Skeletal muscle tissue (tissue), 4 donors: ENCODE results near the gene SCD5. TPM values are rescaled to one million over a fixed set of nuclear protein-coding genes. Genes with fewer than 3 reads are reported as not detected.

Source experiments
- H3K27ac ChIP-seq: one replicate; pipeline ENCODE4 v1.7.0; 2013; ENCODE audit warnings: mild to moderate bottlenecking, low read depth, low read length, inconsistent platforms
- H3K27me3 ChIP-seq, 3 donors: one replicate each; pipeline ENCODE4 v1.7.0; 2013; ENCODE audit warnings: low read length in 3 of 3; ENCODE audit not compliant: control insufficient read depth in 3 of 3, insufficient read depth in 3 of 3
- H3K36me3 ChIP-seq, 3 donors: one replicate each; pipeline ENCODE4 v1.7.0; 2013; ENCODE audit warnings: low read length in 3 of 3; ENCODE audit not compliant: control insufficient read depth in 3 of 3, insufficient read depth in 3 of 3
- H3K4me1 ChIP-seq, 3 donors: one replicate each; pipeline ENCODE4 v1.7.0; 2013; ENCODE audit warnings: low read length in 3 of 3, mild to moderate bottlenecking in 3 of 3; ENCODE audit not compliant: control insufficient read depth in 3 of 3, insufficient read depth in 3 of 3
- H3K4me3 ChIP-seq, 3 donors: one replicate each; pipeline ENCODE4 v1.7.0; 2013; ENCODE audit warnings: low read length in 3 of 3
- H3K9ac ChIP-seq, 3 donors: one replicate each; pipeline ENCODE4 v1.7.0; 2013; ENCODE audit warnings: low read length in 3 of 3, mild to moderate bottlenecking in 3 of 3, moderate library complexity in 2 of 3, low read depth in 1 of 3
- H3K9me3 ChIP-seq, 3 donors: one replicate each; pipeline ENCODE4 v1.7.0; 2013; ENCODE audit warnings: low read length in 3 of 3; ENCODE audit not compliant: control insufficient read depth in 3 of 3
- total RNA-seq: library from RNA; depleted of rRNA; stranded (reverse); fragments of >200 nt; gene quantifications from one replicate; pipeline ENCODE4 v1.2.3, GENCODE V29; 2014
- donor health status: Osteomylitis.

Gene SCD5
- total RNA-seq, 1 donor from 2014 or later, result 9.4 TPM

DNA sequence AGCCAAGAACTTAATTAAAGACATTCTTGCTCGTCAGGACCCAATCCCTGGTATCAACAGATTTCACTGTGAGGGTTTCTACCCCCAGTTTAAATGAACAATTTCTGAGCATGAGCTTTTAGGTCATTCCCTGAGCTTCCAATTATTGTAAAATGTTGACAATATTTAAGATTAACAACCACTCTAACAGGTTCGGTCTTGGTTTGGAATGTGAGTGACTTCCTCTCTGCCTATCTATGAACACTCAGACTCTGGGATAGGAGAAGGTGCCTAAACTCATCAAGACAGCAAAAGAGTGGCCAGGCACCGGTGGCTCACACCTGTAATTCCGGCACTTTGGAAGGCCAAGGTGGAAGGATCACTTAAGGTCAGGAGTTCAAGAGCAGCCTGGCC is 153.9 kb downstream of the SCD5 start:
- no peak overlapping the region for H3K9ac ChIP-seq
- no peaks in the 10 kb centered on the region for H3K4me1 ChIP-seq
- no peak overlapping the region for H3K27ac ChIP-seq
- H3K9me3 ChIP-seq, result no peaks in the 10 kb centered on the region
- H3K27me3 ChIP-seq, result peaks cover 0 to 4% (median 0%) of the 10 kb centered on the region in 3 donors
- H3K4me3 ChIP-seq, result no peak overlapping the region
- no peaks in the 10 kb centered on the region for H3K36me3 ChIP-seq

DNA sequence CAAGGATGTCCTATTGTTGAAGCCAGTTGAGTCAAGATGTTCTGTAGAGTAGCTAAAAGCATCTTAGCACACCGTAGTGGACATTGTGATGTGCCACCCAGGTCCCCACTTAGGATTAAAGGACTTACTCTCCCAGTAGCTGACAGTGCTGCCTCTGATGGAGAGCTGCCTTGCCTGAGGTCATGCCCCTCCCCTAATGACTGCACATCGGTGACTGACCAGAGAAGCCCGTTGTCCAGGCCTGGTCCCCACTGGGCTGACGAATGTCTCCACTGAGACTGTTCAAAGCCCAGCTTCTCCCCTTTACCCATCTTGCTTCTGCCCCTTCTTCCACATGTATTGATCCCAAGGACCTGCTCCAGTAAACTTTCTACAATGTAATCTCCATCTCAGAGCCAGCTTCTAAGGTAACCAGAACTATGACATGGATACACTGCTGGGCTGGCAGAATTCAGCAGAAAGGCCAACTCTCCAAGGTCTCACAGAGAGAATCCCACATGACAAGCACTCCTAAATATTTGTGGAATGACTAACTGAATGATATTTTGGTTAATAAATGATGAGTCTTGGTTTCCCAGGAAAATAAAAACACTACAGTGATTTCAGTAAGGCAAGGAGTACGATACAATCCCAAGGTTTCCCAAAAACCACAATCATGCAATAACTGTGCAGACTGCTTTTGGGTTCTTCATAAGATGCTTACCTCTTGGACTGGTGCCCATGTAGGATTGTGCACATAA is 154.4 kb downstream of the SCD5 start:
- Histone ChIP-seq H3K9ac (no peak overlapping the region), H3K27ac (no peak overlapping the region), H3K9me3 (no peaks in the 10 kb centered on the region), H3K4me3 (no peak overlapping the region), H3K27me3 (peaks cover 0 to 4% (median 0%) of the 10 kb centered on the region in 3 donors), H3K36me3 (no peaks in the 10 kb centered on the region), H3K4me1 (no peaks in the 10 kb centered on the region)

DNA sequence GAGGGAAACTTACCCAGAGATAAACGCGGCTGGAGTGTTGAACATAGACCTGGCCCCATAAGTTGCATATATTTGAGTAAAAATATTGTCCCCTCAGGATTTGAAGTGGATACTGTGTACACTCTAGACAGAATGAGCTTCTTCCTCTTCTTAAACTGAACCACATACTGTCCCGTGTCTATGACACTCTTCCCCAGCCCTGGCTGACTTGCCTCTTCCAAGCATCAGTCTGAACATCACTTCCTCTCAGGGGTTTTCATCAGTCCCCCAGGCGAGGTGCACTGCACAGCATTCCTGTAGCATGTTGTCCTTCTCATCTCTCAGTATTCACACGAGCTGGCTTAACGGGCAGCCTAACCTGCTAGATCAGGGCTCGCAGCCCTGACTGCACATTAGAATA is 156.3 kb downstream of the SCD5 start:
- Histone ChIP-seq H3K9me3 (no peaks in the 10 kb centered on the region), H3K4me3 (no peak overlapping the region), H3K4me1 (no peaks in the 10 kb centered on the region), H3K27me3 (peaks cover 0 to 4% (median 0%) of the 10 kb centered on the region in 3 donors), H3K36me3 (no peaks in the 10 kb centered on the region), H3K9ac (no peak overlapping the region), H3K27ac (no peak overlapping the region)

DNA sequence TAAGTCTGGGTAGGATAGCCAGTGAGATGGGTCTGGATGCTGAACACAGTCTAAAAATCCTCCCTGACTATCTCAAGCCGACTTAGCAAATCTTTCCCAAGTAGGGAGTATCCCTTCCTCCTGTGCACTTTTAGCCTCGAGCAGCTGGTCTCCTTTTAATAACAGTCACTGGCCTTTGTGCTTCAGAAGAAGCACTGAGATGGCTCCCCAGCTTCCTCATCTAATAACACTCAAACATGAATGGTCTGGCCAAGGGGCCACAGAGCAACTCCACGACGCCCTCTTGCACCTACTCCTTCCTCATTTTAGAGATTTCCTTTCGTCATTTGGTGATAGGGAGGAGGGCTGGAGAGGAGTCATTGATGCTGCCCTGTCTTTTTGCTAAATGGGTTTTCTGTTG is 158.1 kb downstream of the SCD5 start:
- H3K4me1 ChIP-seq, result no peaks in the 10 kb centered on the region
- H3K4me3 ChIP-seq, result no peak overlapping the region
- H3K27me3 ChIP-seq, result peaks cover 0 to 4% (median 0%) of the 10 kb centered on the region in 3 donors
- H3K9me3 ChIP-seq, result no peaks in the 10 kb centered on the region
- no peak overlapping the region for H3K27ac ChIP-seq
- no peak overlapping the region for H3K9ac ChIP-seq
- H3K36me3 ChIP-seq, result no peaks in the 10 kb centered on the region

DNA sequence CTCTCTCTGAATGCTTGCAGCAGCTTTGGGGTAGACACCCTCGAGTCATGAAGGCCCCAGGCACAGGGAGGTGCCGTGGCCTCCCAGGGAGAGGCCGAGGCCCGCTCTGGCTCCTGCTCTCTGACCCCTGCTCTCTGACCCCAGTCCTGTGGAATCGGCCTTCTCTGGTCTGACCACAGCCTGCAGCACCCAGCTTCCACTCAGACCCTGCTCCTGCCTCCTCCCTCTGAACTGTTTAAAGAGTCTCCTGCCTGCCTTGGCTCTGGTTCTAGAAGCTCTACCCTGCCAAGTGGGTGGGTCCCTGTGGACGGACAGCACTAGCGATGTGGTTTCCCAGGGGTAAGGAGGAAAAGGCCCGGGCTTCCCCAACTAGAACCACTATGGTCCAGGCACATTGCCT is 158.6 kb downstream of the SCD5 start:
- H3K9ac ChIP-seq, result no peak overlapping the region
- H3K27ac ChIP-seq, result no peak overlapping the region
- no peak overlapping the region for H3K4me3 ChIP-seq
- no peaks in the 10 kb centered on the region for H3K9me3 ChIP-seq
- H3K27me3 ChIP-seq, result peaks cover 0 to 4% (median 0%) of the 10 kb centered on the region in 3 donors
- H3K4me1 ChIP-seq, result no peaks in the 10 kb centered on the region
- H3K36me3 ChIP-seq, result no peaks in the 10 kb centered on the region

DNA sequence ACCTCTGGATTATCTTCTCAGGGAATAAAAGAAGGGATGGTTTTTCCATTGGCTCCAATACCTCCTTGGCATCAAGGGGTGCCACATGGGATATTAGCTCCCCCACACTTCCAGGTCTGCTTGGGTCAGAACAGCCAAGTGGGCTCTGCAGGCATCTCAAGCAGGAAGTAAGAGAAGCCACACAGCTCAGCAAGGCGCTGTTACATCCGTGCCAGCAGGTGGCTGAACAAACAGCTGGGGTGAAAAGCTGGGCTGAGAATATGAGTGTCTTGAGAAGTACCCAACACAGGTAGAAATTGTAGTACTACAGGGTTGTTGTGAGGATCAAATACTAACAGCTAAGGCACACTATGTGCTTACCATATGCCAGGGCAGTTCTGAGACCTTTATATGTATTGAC is 160.1 kb downstream of the SCD5 start:
- H3K27me3 ChIP-seq, result peaks cover 0 to 4% (median 0%) of the 10 kb centered on the region in 3 donors
- no peaks in the 10 kb centered on the region for H3K9me3 ChIP-seq
- H3K4me1 ChIP-seq, result no peaks in the 10 kb centered on the region
- no peak overlapping the region for H3K27ac ChIP-seq
- H3K36me3 ChIP-seq, result no peaks in the 10 kb centered on the region
- no peak overlapping the region for H3K9ac ChIP-seq
- no peak overlapping the region for H3K4me3 ChIP-seq

DNA sequence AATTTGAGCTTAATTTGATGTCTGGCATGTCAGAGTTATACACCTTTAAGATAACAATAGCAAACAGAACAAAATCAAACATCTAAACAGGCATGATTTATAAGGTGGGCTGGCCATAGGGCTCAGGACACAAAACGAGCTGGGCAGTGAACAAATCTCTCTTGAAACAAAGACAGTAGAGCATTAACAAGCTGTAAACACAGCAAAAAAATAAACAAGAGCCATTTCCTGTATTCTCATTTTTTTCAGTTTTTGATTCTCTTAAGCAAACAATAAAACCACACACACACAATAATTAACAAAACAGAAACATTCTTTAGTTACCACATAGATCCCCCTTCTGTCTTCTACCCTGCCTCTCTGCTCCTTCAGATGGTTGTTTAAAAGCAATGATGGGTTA is 168.5 kb downstream of the SCD5 start:
- H3K9me3 ChIP-seq, result no peaks in the 10 kb centered on the region
- H3K27me3 ChIP-seq, result no peaks in the 10 kb centered on the region
- H3K4me1 ChIP-seq, result peaks cover 0 to 4% (median 4%) of the 10 kb centered on the region in 3 donors
- no peaks in the 10 kb centered on the region for H3K36me3 ChIP-seq
- no peak overlapping the region for H3K4me3 ChIP-seq
- no peak overlapping the region for H3K27ac ChIP-seq
- no peak overlapping the region for H3K9ac ChIP-seq

DNA sequence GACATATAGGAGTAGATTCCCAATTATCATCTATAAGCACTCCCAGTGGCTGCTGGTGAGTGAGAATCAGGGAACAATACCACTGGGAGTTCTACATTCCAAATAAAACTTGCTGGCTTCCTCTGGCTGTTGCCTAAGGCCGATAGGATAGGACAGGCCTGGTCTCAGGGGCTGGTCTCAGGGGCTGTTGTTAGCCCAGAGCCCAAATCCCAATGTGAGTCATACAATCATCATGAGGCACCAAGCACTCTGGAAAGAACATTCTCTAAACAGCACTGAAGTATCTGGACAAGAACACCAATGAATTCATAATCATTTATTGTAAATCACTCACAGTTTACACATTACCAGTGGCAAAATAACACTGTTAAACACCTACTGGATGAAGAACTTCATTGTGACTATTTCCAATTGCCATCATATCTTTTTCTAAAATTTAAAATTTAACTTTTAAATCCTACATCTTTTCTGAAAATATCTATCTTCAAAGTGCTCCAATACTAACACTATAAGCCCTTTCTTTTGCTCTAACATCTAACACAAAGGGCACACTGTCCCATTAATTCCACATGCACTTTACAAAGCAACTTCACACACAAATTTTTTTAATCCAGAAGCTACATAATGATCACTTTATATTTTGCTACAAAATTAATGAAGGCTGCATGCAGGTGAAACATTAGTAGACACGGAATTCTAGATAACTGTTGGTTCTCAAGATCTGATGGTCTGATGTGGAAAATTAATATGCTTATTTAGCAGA is 169.2 kb downstream of the SCD5 start:
- peaks cover 0 to 4% (median 4%) of the 10 kb centered on the region in 3 donors for H3K4me1 ChIP-seq
- H3K9me3 ChIP-seq, result no peaks in the 10 kb centered on the region
- no peaks in the 10 kb centered on the region for H3K27me3 ChIP-seq
- no peak overlapping the region for H3K9ac ChIP-seq
- H3K36me3 ChIP-seq, result no peaks in the 10 kb centered on the region
- H3K4me3 ChIP-seq, result no peak overlapping the region
- H3K27ac ChIP-seq, result no peak overlapping the region

DNA sequence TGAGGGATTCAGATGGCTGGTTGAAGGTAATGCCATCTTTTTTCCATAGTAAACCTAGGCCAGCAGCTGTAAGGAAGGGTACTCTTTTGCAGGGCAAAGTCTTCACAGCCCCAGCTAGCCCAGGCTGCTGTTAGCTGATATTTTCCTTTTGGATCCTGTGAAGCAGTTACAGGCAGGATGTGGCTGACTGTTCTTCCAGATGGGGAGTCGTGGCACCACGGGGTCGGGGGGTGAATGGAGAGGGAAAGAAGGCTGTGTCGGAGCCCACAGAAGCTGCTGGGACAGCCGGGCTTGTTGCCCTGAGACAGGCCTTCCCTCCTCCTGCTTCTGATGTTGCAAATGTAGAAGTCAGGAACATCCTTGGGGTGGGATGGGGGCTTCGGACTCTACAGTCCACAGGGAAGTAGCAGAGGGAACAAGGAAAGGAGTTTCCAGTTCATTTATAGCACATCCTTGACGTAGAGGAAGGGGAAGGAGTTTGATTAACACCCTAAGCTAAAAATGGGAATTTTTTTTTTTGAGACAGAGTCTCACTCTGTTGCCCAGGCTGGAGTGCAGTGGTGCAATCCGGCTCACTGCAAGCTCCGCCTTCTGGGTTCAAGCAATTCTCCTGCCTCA is 172.2 kb downstream of the SCD5 start:
- Histone ChIP-seq H3K9ac (no peak overlapping the region), H3K4me3 (no peak overlapping the region), H3K27ac (no peak overlapping the region), H3K4me1 (peaks cover 0 to 4% (median 4%) of the 10 kb centered on the region in 3 donors), H3K36me3 (no peaks in the 10 kb centered on the region), H3K27me3 (no peaks in the 10 kb centered on the region), H3K9me3 (no peaks in the 10 kb centered on the region)

DNA sequence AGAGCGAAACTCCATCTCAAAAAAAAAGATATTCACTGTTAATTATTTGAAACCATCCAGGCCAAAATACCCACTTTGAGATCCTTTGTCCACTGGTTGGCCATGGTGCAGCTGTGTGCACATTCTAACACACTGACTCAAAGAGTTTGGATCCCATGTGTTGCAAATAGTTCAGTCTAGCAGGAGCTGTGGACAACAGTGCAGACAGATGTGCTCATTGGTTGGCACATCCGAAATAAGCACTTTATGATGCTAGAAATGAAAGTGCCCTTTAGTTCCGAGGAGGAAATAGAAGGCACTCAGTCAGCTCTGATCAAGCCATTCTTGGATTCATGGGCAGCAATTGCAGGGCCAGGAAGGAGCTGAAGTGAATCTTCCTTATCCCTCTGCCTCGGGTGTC is 173.8 kb downstream of the SCD5 start:
- Histone ChIP-seq H3K4me3 (no peak overlapping the region), H3K4me1 (peaks cover 0 to 4% (median 4%) of the 10 kb centered on the region in 3 donors), H3K9ac (no peak overlapping the region), H3K27ac (no peak overlapping the region), H3K36me3 (no peaks in the 10 kb centered on the region), H3K27me3 (no peaks in the 10 kb centered on the region), H3K9me3 (no peaks in the 10 kb centered on the region)
